ENCODE measurements around the gene THSD4.

The THSD4 gene

DNA sequence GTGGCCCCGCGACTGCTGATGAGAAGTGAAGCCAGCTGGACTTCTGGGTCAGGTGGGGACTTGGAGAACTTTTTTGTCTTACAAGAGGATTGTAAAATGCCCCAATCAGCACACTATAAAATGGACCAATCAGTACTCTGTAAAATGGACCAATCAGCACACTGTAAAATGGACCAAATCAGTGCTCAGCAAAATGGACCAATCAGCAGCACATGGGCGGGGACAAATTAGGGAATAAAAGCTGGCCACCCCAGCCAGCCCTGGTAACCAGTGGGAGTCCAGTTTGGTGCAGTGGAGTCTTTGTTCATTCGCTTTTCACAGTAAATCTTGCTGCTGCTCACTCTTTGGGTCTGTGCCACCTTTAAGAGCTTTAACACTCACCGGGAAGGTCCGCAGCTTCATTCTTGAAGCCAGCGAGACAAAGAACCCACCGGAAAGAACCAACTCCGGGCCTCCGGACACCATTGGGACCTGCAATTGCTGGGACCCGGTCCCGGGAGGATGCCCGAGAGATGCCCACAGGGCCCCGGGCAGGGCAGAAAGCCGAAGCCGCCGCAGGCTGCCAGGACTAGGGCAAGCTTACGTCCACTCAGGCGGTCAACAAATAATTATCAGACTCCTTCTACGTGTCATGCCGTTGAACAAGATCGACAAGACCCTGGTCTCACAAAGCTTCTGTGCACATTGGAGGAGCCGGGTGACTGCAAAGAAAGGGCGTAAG is 686.8 kb downstream of the THSD4 start:
- FAIRE-seq, result no peak

DNA sequence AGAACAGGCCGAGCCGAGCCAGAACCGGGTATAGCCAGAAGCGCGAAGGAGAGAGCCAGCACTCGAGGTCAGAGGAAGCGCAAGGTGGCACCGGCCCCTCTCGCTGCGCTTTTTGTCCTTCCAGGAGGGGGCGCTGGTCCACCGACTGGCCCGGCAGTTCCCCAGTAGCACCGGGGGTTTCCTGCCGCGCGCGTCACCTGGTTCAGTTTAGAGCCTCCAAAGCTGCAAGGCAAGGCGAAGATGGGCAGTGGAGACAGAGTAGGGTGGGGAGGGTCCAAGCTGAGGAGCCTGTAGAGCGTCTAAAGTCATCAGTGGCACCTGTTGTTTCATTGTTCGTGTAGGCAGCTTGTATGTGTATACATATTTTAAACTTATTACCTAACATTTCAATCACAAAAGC is 687.5 kb downstream of the THSD4 start:
- FAIRE-seq, result no peak

DNA sequence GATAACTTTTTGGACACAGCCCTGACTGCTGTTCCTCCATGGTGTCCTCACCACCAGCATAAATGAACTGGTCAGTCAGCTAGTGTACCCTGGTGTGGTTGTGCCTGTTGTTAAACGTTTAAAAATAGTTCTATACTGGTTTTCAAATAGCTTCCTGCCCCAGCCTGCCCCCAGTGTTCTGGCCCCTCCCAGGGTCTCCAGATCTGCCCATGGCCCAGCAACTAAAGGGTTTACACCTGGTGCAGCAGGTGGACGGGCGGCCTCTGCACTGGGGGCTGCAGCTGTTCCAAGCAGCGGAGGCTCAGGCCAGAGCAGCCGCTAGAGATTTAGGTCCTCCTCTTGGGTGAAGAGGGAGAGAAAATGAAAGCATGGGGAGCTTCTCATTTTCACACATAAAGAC is 689.0 kb downstream of the THSD4 start:
- FAIRE-seq, result no peak

DNA sequence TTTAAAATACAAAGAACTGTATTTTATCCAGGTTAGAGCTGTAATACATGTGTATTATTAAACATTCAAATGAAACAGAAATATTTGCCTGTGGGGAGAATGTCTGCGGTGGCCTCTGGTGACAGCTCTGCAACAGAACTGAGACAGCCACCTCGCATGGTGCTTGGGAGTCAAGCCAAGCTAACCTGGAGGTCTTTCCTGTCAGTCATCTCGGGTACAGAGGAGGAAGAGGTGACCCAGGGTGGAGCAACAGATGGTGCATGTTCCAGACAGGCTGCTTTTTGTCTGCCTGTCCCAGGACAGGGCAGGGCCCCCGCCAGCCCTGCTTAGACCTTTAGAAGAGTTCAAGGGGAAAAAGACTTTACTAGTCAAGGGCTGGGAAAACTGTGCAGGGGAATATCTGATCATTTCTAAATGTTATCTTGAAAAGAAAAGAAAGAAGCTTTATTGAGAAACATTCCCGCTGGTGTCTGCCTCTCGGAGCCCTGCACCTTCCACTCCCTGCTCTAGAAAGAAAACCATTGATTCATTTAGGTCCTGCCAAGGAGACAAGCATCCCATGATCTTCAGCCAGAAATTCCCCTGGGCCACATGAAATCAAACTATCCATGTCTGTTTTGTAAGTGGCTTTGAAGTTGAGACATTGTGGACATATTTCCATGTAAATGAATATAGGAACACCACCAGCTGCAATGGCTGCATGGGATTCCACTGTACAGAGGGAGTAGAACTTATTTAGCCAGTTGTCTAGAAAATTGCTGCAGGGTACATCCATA is 689.6 kb downstream of the THSD4 start:
- FAIRE-seq, result no peak

DNA sequence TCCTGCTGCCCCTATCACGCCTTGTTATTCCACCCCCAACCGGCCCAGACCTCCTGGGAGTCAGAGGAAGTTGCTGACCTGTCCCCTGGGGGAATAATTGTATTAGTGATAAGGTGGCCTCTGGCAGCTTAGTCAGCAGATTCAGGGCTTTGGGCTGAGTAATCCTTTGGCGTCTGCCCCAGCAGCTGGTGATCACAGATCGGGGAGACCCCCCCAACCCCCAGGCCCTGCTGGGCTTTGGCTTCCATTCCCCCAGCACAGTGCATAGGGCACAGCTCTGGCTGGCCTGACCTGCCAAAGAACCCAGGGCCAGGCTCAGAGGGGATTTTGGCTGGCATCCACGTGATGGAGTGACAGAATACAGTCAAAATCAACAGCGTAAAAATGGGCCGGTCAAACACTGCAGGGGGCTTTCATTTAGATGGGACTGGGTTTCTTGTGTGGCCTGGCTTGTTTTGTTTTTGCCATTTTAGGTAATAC is 691.2 kb downstream of the THSD4 start:
- FAIRE-seq, result no peak

DNA sequence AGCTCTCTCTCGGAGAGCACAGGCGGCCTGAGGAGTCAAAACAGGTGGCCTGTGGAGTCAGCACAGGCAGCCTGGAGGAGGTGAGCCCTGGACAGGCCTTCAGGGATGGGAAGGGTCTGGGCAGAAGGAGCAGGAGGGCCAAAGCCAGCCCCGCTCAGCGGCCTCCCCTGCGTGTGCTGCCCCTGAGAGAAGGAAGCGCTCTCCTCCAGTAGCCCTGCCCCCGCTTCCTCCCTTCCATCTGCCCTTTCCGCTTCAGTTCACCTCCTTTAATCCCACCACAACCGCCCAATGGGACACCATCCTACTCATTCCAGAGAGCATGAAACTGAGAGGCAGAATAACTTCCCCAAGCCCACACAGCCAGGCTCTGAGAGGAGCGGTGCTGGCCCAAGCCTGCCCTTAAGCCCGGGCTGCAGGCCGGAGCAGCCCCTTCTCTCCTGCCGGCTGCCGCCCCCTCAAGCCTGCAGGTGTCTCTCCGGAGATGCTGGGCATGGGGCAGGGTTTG is 691.9 kb downstream of the THSD4 start:
- FAIRE-seq, result no peak

DNA sequence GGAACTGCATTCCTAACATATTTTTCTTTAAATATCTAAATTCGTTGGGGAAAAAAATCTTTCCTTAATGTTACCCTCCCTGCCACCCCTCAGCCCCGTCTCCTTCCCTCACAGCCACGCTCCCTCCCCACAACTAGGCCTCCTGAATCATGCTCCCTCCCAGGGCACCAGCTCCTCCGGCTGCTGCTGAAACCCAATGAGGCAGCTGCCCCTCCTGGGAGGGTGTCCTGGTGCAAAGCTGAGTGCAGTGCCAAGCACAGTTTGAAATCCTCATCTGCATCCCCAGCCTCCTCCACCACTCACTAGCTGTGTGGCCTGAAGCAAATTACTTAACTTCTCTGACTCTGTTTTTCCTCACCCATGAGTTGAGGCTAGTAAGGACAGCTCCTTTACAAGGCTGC is 692.4 kb downstream of the THSD4 start:
- no peak for FAIRE-seq

DNA sequence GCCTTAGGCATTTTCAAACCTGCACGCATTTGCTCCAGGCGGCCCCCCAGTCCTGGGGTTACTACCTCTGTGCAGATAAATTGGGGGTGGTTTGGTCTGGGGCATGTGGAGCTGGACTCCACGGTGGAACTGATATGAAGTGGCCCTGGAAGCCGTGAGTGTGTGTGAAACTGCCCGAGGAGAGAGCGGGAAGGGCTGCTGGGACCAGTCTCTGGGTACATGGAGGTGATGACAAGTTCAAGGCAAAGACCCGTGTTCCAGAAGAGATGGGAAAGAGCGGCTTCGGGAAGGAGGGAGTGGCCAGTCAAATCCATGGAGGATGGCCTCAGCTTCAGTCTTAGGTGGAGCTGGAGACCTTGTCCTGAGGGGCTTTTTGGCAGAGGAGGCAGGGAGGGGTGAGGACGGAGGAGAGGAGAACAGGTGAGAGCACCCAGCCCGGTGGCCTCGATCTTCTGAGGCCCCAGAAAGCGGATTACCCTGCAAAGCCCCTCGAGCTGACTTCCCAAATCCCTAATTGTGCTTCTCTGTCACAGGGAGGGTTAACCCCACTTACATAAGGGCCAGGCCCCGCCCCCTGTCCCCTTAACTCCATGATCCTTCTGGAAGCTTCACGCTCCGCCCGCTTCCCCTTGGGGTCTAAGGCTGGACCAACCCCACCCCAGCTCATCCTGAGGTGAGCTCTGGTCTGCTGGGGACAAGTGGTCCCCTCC is 693.2 kb downstream of the THSD4 start:
- no peak for FAIRE-seq

DNA sequence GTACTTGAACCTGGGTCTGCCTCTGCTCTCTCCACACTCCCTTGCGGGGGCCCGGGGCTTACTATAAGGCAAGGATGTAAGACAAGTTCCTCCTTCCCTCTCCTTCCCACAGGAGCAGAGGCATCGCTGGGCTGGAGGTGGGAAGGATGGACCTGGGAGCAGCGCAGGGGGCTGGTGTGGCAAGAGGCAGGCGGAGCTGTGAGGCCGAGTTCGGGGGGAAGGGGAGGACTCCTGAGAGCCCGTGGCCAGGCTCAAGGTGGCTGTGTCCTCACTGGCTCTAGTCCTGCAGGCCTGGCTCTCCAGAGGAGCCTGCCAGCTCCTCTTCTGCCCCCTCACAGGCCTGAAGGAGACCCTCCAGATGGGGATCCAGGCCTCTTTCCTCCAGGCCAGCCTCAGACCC is 694.1 kb downstream of the THSD4 start:
- no peak for FAIRE-seq

DNA sequence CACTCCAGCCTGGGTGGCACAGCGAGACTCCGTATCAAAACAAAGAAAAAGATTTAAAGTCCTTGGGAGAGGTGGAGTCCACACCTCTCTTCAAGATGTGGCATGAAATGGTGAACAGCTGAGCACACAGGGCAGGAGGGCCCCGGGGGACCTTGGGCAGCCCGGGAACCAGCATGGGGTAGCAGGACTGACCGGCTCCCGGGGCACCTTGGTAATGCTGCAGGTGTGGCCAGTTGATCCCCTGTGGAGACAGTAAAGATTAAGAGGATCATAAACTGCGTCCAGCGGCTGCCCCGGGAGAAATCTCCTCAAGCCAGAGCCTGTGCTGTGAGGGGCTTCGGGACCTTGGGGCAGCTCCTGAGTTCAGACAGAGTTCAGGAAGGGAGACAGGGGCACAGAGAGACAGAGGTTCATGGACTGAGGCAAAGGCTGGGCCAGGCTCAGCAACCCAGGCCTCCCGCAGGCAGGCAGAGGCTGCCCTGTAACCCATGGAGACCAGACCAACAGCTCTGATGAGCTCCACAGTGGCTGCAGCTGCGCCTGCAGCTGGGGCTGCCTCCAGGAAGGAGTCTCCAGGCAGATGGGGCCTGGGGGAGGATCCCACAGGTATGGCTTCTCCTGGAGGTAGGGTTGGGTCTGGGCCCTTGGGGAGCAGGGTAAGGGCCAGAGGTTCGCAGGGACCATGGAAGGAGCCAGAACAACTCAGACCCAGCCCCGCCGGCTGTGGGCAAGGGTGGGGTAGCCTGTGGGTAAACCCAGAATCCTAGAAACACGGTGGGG is 695.2 kb downstream of the THSD4 start, which contains the start of gene NR2E3:
NR2E3 (plus strand) TSS at position 299 of the 780 bp plus-strand sequence; CDS start at position 489, 190 bp downstream.
- no peak for FAIRE-seq

DNA sequence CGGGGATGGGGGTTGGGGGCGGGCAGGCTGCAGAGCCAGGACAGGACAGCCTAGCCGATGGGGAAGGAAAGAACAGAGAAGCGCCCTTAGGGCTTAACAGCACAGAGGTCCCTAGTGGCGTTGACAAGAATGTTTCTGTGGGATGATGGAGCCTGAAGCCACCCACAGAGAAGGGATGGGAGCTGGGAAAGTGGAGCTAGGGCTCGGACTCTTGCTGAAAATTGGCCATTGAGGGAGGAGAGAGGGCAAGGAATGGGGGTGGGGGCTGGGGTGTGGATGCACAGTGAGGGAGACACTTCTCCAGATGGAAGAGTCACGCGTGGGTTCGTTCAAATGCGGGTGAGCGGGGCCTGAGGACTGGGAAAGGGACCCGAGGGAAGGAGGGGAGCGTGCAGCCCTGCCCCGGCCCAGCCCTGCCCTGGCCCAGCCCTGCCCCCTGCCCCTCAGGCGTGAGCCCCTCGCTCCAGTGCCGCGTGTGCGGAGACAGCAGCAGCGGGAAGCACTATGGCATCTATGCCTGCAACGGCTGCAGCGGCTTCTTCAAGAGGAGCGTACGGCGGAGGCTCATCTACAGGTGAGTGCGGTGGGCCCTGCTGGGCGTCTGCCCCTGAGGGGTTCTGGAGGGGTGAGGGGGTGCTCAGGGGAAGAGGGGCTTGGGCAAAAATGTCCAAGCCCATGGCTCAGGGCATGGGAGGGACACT is 695.9 kb downstream of the THSD4 start:
- no peak for FAIRE-seq

DNA sequence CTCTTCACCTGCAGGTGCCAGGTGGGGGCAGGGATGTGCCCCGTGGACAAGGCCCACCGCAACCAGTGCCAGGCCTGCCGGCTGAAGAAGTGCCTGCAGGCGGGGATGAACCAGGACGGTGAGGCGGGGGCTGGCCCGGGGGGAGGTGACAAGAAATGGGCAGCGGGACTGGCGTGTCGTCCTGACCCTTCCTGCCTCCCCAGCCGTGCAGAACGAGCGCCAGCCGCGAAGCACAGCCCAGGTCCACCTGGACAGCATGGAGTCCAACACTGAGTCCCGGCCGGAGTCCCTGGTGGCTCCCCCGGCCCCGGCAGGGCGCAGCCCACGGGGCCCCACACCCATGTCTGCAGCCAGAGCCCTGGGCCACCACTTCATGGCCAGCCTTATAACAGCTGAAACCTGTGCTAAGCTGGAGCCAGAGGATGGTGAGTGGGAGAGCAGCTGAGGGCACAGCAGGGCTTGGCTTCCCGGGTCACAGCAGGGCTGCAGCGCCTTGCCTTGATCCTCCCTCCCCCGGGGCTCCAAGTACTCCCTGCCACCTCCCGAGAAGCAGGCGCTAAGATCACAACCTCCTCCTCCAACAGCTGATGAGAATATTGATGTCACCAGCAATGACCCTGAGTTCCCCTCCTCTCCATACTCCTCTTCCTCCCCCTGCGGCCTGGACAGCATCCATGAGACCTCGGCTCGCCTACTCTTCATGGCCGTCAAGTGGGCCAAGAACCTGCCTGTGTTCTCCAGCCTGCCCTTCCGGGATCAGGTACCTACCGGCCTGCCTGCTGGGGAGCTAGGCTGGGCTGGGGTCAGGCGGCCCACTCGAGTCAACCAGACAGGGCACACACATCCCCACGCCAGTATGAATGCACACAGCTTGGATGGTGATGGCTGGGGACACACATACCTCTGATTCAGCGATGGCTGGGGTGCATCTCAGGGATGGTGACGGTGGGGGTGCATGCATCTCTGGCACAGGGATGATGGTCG is 696.8 kb downstream of the THSD4 start:
- FAIRE-seq, result no peak

DNA sequence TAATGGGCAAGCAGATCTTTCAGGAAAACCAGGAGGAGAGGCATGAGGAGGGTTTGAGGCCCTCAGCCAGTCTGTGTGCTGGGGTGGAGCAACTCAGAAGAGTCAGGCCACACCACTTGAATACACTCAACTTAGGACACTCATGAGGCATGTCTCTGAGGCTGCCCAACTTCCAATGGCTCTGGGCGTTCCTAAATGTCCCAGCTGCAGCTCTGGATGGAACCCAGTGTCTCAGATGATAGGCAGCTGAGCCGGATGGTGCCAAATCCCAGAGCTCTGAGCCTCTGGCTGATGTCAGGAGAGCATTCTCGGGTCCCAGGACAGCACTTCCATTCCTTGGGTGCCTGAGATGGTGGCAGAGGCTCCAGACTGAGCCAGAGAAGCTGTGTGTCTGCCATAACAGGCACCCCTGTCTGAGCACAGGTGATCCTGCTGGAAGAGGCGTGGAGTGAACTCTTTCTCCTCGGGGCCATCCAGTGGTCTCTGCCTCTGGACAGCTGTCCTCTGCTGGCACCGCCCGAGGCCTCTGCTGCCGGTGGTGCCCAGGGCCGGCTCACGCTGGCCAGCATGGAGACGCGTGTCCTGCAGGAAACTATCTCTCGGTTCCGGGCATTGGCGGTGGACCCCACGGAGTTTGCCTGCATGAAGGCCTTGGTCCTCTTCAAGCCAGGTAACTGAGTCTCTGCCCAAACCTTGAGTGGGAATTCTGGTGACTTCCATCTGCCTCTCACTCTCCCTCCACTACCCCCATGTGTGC is 697.9 kb downstream of the THSD4 start:
- FAIRE-seq, result no peak

DNA sequence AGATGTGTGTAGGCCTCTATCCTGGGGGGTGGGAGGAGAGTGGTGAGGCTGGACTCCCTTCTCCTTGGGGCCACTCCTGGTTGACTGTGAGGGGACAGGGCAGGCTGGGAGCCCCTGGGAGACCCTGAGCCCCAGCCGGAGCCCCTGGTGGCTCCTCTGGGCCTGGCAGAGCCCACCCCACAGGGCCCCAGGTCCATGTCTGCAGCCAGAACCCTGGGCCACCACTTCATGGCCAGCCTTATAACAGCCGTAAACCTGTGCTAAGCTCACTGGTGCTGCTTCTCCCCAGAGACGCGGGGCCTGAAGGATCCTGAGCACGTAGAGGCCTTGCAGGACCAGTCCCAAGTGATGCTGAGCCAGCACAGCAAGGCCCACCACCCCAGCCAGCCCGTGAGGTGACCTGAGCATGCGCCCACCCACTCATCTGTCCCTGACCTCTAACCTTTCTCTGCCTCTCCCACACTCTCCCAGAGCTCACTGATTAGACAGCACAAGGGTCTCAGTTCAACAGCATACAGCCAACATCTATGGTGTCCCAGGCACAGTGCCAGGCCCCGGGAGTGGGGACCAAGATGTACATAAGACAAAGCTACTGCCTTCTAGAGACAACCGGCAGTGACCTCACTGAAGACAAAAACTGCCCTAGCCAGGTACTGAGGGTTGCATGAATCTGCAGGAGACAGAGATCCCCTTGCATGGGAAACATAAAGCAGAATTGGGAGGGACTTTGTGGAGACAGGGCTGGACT is 698.6 kb downstream of the THSD4 start:
- FAIRE-seq, result no peak

DNA sequence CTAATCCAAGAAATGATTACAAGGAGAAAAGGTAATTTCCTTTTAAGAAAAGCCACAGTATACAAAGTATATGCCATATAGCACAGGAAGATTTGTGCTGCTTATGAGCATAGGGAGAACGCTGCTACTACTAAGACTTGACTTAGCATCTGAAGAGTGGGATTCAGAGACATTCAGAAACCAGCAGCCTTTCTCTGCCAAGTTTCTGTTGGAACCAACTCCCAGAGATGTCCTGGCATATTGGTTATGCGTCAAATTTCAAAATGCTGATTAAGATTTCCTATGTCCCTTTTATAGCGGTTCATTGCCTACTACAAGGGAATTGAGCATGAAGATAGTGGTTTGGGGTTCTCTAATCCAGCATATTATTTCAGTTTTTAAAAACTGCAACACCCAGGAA is 700.0 kb downstream of the THSD4 start:
- no peak for FAIRE-seq

DNA sequence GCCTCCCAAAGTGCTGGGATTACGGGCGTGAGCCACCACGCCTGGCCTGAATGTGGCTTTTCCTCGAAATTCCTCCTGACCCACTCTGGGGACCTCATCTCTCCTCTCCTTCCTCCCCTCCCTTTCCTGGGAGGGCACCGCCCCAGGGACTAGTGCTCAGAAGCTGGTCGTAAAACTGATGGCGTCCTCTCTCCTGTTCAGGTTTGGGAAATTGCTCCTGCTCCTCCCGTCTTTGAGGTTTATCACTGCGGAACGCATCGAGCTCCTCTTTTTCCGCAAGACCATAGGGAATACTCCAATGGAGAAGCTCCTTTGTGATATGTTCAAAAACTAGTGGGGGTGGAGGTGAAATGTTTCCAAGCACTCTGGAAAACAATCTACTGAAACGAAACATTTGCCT is 702.1 kb downstream of the THSD4 start:
- FAIRE-seq, result no peak

DNA sequence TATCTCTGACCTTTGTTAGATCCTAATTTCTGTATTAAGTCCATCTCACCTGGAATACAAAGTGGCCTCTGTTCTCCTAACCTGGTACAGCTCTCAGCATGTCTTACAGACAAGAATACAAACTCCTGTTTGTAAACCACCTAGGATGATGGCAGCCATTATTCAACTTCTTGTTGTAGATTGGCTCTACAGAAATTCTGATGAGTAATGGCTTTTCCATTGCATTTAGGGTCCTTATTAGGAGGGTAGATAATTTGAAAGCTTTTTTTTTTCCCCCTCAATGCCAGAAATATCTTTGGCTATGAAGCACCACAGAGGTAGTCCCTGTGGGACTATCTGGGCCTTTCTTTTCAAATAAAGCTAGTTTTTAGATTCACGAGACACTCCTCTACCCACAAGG is 704.9 kb downstream of the THSD4 start:
- no peak for FAIRE-seq

DNA sequence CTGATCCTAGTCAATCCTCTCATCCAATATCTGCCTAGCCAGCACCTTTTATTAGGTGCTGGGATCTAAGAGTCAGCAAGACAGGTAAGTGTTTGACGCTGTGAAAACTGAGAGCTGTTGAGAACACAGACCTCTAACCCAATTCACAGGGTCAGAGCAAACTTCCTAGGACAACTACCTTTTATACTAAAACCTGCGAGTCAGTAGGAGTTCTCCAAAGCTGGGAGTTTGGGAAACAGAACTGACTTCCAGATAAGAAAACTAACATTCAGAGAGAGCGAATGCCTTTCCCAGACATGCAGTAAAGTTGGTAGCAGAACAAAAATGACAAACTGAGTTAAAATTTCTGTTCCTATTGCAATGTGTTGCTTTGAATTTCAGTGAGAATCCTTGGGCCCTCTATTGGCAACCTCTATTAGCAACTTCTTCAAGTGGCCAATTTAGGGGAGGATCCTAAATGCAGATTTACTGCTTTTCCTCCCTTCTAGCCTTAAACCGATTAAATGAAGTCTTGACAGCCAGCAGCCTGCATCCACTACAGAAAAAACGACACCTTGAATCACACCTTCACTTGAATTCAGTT is 706.4 kb downstream of the THSD4 start:
- no peak for FAIRE-seq
